H1 (cell line): Measurements from ENCODE around the gene PIAS1. TPM values are rescaled to one million over a fixed set of nuclear protein-coding genes. Genes with fewer than 3 reads are reported as not detected.

Source experiments
- CTCF ChIA-PET: fragments of 300-600 bp; sonication (Branson Sonifier 250); formaldehyde crosslinking; loops from one replicate; lab custom pipeline; 2021; ENCODE audit not compliant: partially characterized antibody; lab: Charles Lee
- POLR2A ChIA-PET: fragments of 300-600 bp; sonication (Branson Sonifier 250); formaldehyde crosslinking; loops from one replicate; lab custom pipeline; 2021; ENCODE audit warnings: inconsistent platforms; ENCODE audit not compliant: partially characterized antibody; lab: Charles Lee
- DNase-seq, 2 experiments: peaks; one replicate each; pipeline versions ENCODE4 v3.0.0 to v3.0.0-alpha.2; 2010 to 2022; ENCODE audit warnings: low spot score in 2 of 2, low read depth in 1 of 2, mixed read lengths in 1 of 2
- FAIRE-seq: peaks from 2 replicates; lab custom pipeline; 2011; peaks lifted over from hg19 to GRCh38; lab: Jason Lieb, UNC
- H2AFZ ChIP-seq: 2 replicates; pipeline ENCODE4 v1.8.1; 2012; ENCODE audit warnings: low read length, inconsistent platforms
- H2AK5ac ChIP-seq: 2 replicates; pipeline ENCODE4 v1.6.1; 2013; ENCODE audit warnings: low read depth, low read length
- H2BK120ac ChIP-seq: replicated peaks from 2 replicates; pipeline ENCODE3; 2013; ENCODE audit warnings: low read depth, low read length, inconsistent platforms
- H2BK12ac ChIP-seq: 2 replicates; pipeline ENCODE4 v1.6.1; 2013; ENCODE audit warnings: low read depth, low read length
- H2BK15ac ChIP-seq: 2 replicates; pipeline ENCODE4 v1.6.1; 2013; ENCODE audit warnings: low read length
- H2BK20ac ChIP-seq: 2 replicates; pipeline ENCODE4 v1.6.1; 2013; ENCODE audit warnings: low read length
- H2BK5ac ChIP-seq: 2 replicates; pipeline ENCODE4 v1.6.1; 2013; ENCODE audit warnings: low read depth, low read length
- H3K14ac ChIP-seq: 2 replicates; pipeline ENCODE4 v1.6.1; 2013; ENCODE audit warnings: inconsistent platforms; ENCODE audit not compliant: insufficient read length
- H3K18ac ChIP-seq: 2 replicates; pipeline ENCODE4 v1.6.1; 2013; ENCODE audit warnings: low read length; ENCODE audit errors: extremely low read depth
- H3K23ac ChIP-seq: 2 replicates; pipeline ENCODE4 v1.6.1; 2013; ENCODE audit warnings: inconsistent platforms; ENCODE audit not compliant: insufficient read length
- H3K23me2 ChIP-seq: 2 replicates; pipeline ENCODE4 v1.6.1; 2013; ENCODE audit warnings: low read depth, low read length
- H3K27ac ChIP-seq: 2 replicates; pipeline ENCODE4 v1.6.1; 2011; ENCODE audit warnings: low read depth, low read length, inconsistent platforms
- H3K27me3 ChIP-seq, 4 experiments: replicated peaks in 1 of 4; 1 replicate in 1 of 4; 2 replicates in 3 of 4; pipeline versions ENCODE4 v1.6.1 to v1.8.1; 2011 to 2013; ENCODE audit warnings: low read length in 3 of 4, mild to moderate bottlenecking in 3 of 4, inconsistent platforms in 2 of 4, mixed read lengths in 2 of 4, moderate library complexity in 1 of 4; ENCODE audit not compliant: control insufficient read depth in 3 of 4, insufficient read depth in 3 of 4; ENCODE audit errors: extremely low read depth in 1 of 4
- H3K36me3 ChIP-seq, 4 experiments: 2 replicates each; pipeline versions ENCODE4 v1.6.1 to v1.8.1; 2011 to 2013; ENCODE audit warnings: mild to moderate bottlenecking in 4 of 4, low read length in 3 of 4, moderate library complexity in 2 of 4, control low read depth in 1 of 4, inconsistent platforms in 1 of 4; ENCODE audit not compliant: insufficient read depth in 4 of 4, control insufficient read depth in 2 of 4
- H3K4ac ChIP-seq: replicated peaks from 2 replicates; pipeline ENCODE3; 2013; ENCODE audit warnings: low read length, low read depth, mixed read lengths, inconsistent platforms; ENCODE audit not compliant: insufficient read length
- H3K4me1 ChIP-seq, 4 experiments: replicated peaks in 1 of 4; 1 replicate in 1 of 4; 2 replicates in 3 of 4; pipeline versions ENCODE4 v1.6.1 to v1.8.1; 2011 to 2013; ENCODE audit warnings: low read length in 3 of 4, inconsistent platforms in 2 of 4, mixed read lengths in 1 of 4; ENCODE audit not compliant: insufficient read depth in 4 of 4, control insufficient read depth in 3 of 4
- H3K4me2 ChIP-seq, 2 experiments: 2 replicates each; pipeline versions ENCODE4 v1.6.1 to v1.8.1; 2011 to 2013; ENCODE audit warnings: low read depth in 2 of 2, low read length in 2 of 2, control low read depth in 1 of 2, inconsistent platforms in 1 of 2, mild to moderate bottlenecking in 1 of 2; ENCODE audit not compliant: insufficient read depth in 1 of 2
- H3K4me3 ChIP-seq, 4 experiments: fragments of 200-600, 300-600 bp in 1 of 4; sonication (generic), shearing (Covaris generic), sonication (Bioruptor Twin) in 1 of 4; 2 replicates each; pipeline versions ENCODE4 v1.5.1 to v1.8.1; 2011 to 2016; ENCODE audit warnings: low read length in 4 of 4, low read depth in 3 of 4, control low read depth in 2 of 4, inconsistent platforms in 2 of 4, mild to moderate bottlenecking in 2 of 4, mixed read lengths in 1 of 4, moderate library complexity in 1 of 4; ENCODE audit not compliant: insufficient read depth in 2 of 4; ENCODE audit errors: extremely low read depth in 1 of 4
- H3K56ac ChIP-seq: replicated peaks from 2 replicates; pipeline ENCODE3; 2013; ENCODE audit warnings: low read depth, mild to moderate bottlenecking, mixed read lengths, low read length, inconsistent platforms; ENCODE audit not compliant: insufficient read length
- H3K79me1 ChIP-seq: 2 replicates; pipeline ENCODE4 v1.6.1; 2013; ENCODE audit warnings: low read depth, low read length, control low read depth
- H3K79me2 ChIP-seq, 2 experiments: 2 replicates each; pipeline versions ENCODE4 v1.6.1 to v1.8.1; 2012 to 2013; ENCODE audit warnings: low read length in 2 of 2, mild to moderate bottlenecking in 2 of 2, inconsistent platforms in 1 of 2; ENCODE audit not compliant: insufficient read depth in 2 of 2, control insufficient read depth in 1 of 2
- H3K9ac ChIP-seq, 4 experiments: replicated peaks in 1 of 4; 1 replicate in 1 of 4; 2 replicates in 3 of 4; pipeline versions ENCODE4 v1.6.1 to v1.8.1; 2011 to 2013; ENCODE audit warnings: low read depth in 3 of 4, low read length in 3 of 4, control low read depth in 2 of 4, mild to moderate bottlenecking in 2 of 4, moderate library complexity in 2 of 4, inconsistent platforms in 1 of 4; ENCODE audit errors: extremely low read depth in 1 of 4
- H3K9me3 ChIP-seq, 2 experiments: 2 replicates each; pipeline versions ENCODE4 v1.6.1 to v1.8.1; 2012 to 2013; ENCODE audit warnings: mild to moderate bottlenecking in 2 of 2, moderate library complexity in 2 of 2, control low read depth in 1 of 2, inconsistent platforms in 1 of 2, low read depth in 1 of 2, low read length in 1 of 2, mixed read lengths in 1 of 2; ENCODE audit not compliant: insufficient read depth in 2 of 2
- H4K20me1 ChIP-seq, 2 experiments: replicated peaks in 1 of 2; 2 replicates each; pipeline versions ENCODE3 to v1.8.1; 2011 to 2013; ENCODE audit warnings: inconsistent platforms in 2 of 2, low read length in 2 of 2, mild to moderate bottlenecking in 1 of 2; ENCODE audit not compliant: insufficient read depth in 2 of 2, control insufficient read depth in 1 of 2
- H4K5ac ChIP-seq: 2 replicates; pipeline ENCODE4 v1.6.1; 2013; ENCODE audit warnings: low read length, low read depth, mixed read lengths, inconsistent platforms; ENCODE audit not compliant: insufficient read length
- H4K8ac ChIP-seq: 2 replicates; pipeline ENCODE4 v1.8.0; 2013; ENCODE audit warnings: mild to moderate bottlenecking, moderate library complexity, low read length, inconsistent platforms; ENCODE audit not compliant: insufficient read depth; ENCODE audit errors: extremely low read depth
- H4K91ac ChIP-seq: replicated peaks from 2 replicates; pipeline ENCODE3; 2013; ENCODE audit warnings: low read length, mixed read lengths, inconsistent platforms; ENCODE audit not compliant: insufficient read length
- ATF2 ChIP-seq: IDR thresholded peaks from 2 replicates; pipeline ENCODE4 v1.6.1; 2012; ENCODE audit warnings: low read length, inconsistent platforms
- ATF3 ChIP-seq: IDR thresholded peaks from 2 replicates; pipeline ENCODE4 v1.6.1; 2011; ENCODE audit warnings: low read depth, mild to moderate bottlenecking, low read length; ENCODE audit not compliant: insufficient read depth
- BRCA1 ChIP-seq: IDR thresholded peaks from 2 replicates; pipeline ENCODE4 v1.6.1; 2012; ENCODE audit warnings: low read depth, low read length, improper control_type of control experiment
- CBX8 ChIP-seq: fragments of 300-800, 300-1000 bp; sonication (generic); IDR thresholded peaks from 2 replicates; pipeline ENCODE4 v1.7.1; 2016; ENCODE audit warnings: low read depth, low read length, borderline replicate concordance
- CHD1 ChIP-seq: IDR thresholded peaks from 2 replicates; pipeline ENCODE4 v1.6.1; 2012; ENCODE audit warnings: low read depth, low read length, improper control_type of control experiment
- NRF1 ChIP-seq: IDR thresholded peaks from 2 replicates; pipeline ENCODE4 v1.6.1; 2011; ENCODE audit warnings: mild to moderate bottlenecking, low read depth, low read length, improper control_type of control experiment
- POLR2AphosphoS5 ChIP-seq: IDR thresholded peaks from 2 replicates; pipeline ENCODE4 v1.6.1; 2011; ENCODE audit warnings: low read depth, low read length
- POU5F1 ChIP-seq: IDR thresholded peaks from 2 replicates; pipeline ENCODE4 v1.6.1; 2011; ENCODE audit warnings: low read depth, mild to moderate bottlenecking, low read length, moderate library complexity
- RFX5 ChIP-seq: IDR thresholded peaks from 2 replicates; pipeline ENCODE4 v1.6.1; 2011; ENCODE audit warnings: low read depth, low read length, improper control_type of control experiment, borderline replicate concordance
- TBP ChIP-seq: IDR thresholded peaks from 2 replicates; pipeline ENCODE4 v1.6.1; 2011; ENCODE audit warnings: low read depth, low read length, improper control_type of control experiment
- WGBS, 2 experiments: shearing (Covaris generic) in 1 of 2; methylation state at CpG; one replicate each; pipeline versions ENCODE4 v1.1.6 to v1.1.7; 2013 to 2015; ENCODE audit warnings: low lambda C conversion rate in 2 of 2, mixed read lengths in 2 of 2, inconsistent platforms in 1 of 2, low coverage in 1 of 2, missing lambda C conversion rate in 1 of 2; ENCODE audit not compliant: insufficient replicate concordance in 2 of 2, insufficient coverage in 1 of 2, insufficient read length in 1 of 2; ENCODE audit errors: extremely low coverage in 1 of 2, missing lambda C conversion rate in 1 of 2; 5-methylcytosine and 5-hydroxymethylcytosine counted together
- polyA plus RNA-seq, 7 experiments: library from polyadenylated mRNA; depleted of rRNA in 3 of 7; stranded (reverse) in 5 of 7; unstranded in 2 of 7; fragments of >200 nt in 5 of 7; fragments of 200-250 nt in 2 of 7; gene quantifications; 1 replicate in 5 of 7; 2 replicates in 1 of 7; 4 replicates in 1 of 7; pipeline versions ENCODE4 v1.2.1 to v1.2.3, GENCODE V29; 2011 to 2013; ENCODE audit warnings: missing spikeins in 2 of 7, mixed read lengths in 2 of 7
- total RNA-seq: library from RNA; stranded (reverse); fragmentation: NEBNext Ultra II Directional; extraction: Animal tissue kit (Norgen Biotek cat#: 25700); gene quantifications from 2 replicates; pipeline ENCODE4 v1.2.1, GENCODE V29; 2021

Gene PIAS1
- total and polyA plus RNA-seq, 2 of the 8 experiments (the other 6 are each of a cell fraction or from before 2014, with no cell fraction given) = 30.8 to 34.5 TPM

GRCh38 chr15:68200016-68200861 lies 146.1 kb downstream of the PIAS1 start:
- Histone ChIP-seq H3K27me3 (no peaks in the 10 kb centered on the region), H3K23me2 (no peaks in the 10 kb centered on the region), H2AK5ac (no peak overlapping the region), H3K9ac (no peak overlapping the region), H3K4me2 (no peak overlapping the region), H3K18ac (no peak overlapping the region), H3K36me3 (no peaks in the 10 kb centered on the region), H4K20me1 (peaks cover 12 to 20% of the 10 kb centered on the region in 2 experiments), H4K5ac (no peak overlapping the region), H4K8ac (no peak overlapping the region; the same call in 1 of the 2 replicates), H2BK5ac (no peak overlapping the region), H3K4me1 (peaks cover 0 to 20% (median 14%) of the 10 kb centered on the region in 4 experiments; a peak in 6 of 7 replicates), H3K23ac (no peak overlapping the region), H3K4ac (no peak overlapping the region), H2AFZ (no peak overlapping the region), H2BK15ac (no peak overlapping the region), H2BK120ac (no peak overlapping the region), H3K79me2 (0 out of 4 replicates have a peak, but pooled peaks cover 0 to 2% of the 10 kb centered on the region in 2 experiments), H3K9me3 (no peaks in the 10 kb centered on the region), H4K91ac (no peak overlapping the region), H3K4me3 (no peak overlapping the region), H2BK20ac (no peak overlapping the region), H3K27ac (no peak overlapping the region), H2BK12ac (no peak overlapping the region), H3K56ac (no peak overlapping the region), H3K79me1 (peaks cover 2% of the 10 kb centered on the region; the same call in 1 of the 2 replicates), H3K14ac (no peak overlapping the region)
- DNase-seq = no peak
- CTCF ChIA-PET = interaction anchor here (0.6 to 11.6 kb wide), 3 partner anchors 10 to 349 kb away, joined by 3 to 101 read pairs (median 4); no protein-coding TSS in a partner anchor
- POLR2A ChIA-PET = interaction anchor here (0.8 to 2.0 kb wide), 4 partner anchors 12 to 146 kb away, joined by 3 to 4 read pairs (median 3); partner anchors contain the start of genes CLN6 and PIAS1
- WGBS, 2 experiments = 83% methylated on average over 16 of the region's 16 CpGs; no CpG with 5 or more reads in 1 of the 2 experiments
- FAIRE-seq = no peak
- TF ChIP-seq POU5F1 (no peak), RFX5 (no peak), CHD1 (no peak), ATF3 (no peak), CBX8 (no peak), ATF2 (no peak), NRF1 (no peak), BRCA1 (no peak), POLR2AphosphoS5 (no peak), TBP (no peak)
